GM18526 (cell line): ENCODE data around the gene TMPRSS4.

Experiments used
- POLR2A ChIP-seq: IDR thresholded peaks from 3 replicates; pipeline ENCODE4 v1.6.1; 2011; ENCODE audit not compliant: insufficient read length; ENCODE audit errors: extremely low read depth

The TMPRSS4 gene

GRCh38 chr11:118106789-118107335 lies 30.0 kb downstream of the TMPRSS4 start:
- TF ChIP-seq POLR2A = no peak

- no peak for TF ChIP-seq POLR2A
Observed at GRCh38 chr11:118108513-118108912, 31.6 kb downstream of the TMPRSS4 start.

GRCh38 chr11:118109231-118109630 lies 32.4 kb downstream of the TMPRSS4 start:
- TF ChIP-seq POLR2A = no peak

GRCh38 chr11:118111019-118111743 lies 34.3 kb downstream of the TMPRSS4 start:
- no peak for TF ChIP-seq POLR2A

GRCh38 chr11:118111744-118112035 lies 34.8 kb downstream of the TMPRSS4 start:
- TF ChIP-seq POLR2A = no peak

- no peak for TF ChIP-seq POLR2A
Observed at GRCh38 chr11:118112711-118113430, 36.0 kb downstream of the TMPRSS4 start.

GRCh38 chr11:118114266-118114665 lies 37.4 kb downstream of the TMPRSS4 start:
- no peak for TF ChIP-seq POLR2A

- no peak for TF ChIP-seq POLR2A
Observed at GRCh38 chr11:118115048-118115447, 38.2 kb downstream of the TMPRSS4 start.

- TF ChIP-seq POLR2A = no peak
Observed at GRCh38 chr11:118117790-118118601, 41.1 kb downstream of the TMPRSS4 start.

GRCh38 chr11:118120793-118121192 lies 43.9 kb downstream of the TMPRSS4 start:
- TF ChIP-seq POLR2A = no peak

GRCh38 chr11:118124929-118125535 lies 48.2 kb downstream of the TMPRSS4 start:
- TF ChIP-seq POLR2A = no peak

- no peak for TF ChIP-seq POLR2A
Observed at GRCh38 chr11:118126082-118126838, 49.4 kb downstream of the TMPRSS4 start.

- TF ChIP-seq POLR2A = no peak
Observed at GRCh38 chr11:118128310-118128709, 51.4 kb downstream of the TMPRSS4 start.

GRCh38 chr11:118128721-118129470 lies 52.0 kb downstream of the TMPRSS4 start:
- TF ChIP-seq POLR2A = no peak
